ENCODE results near the gene LRP1.

DNA sequence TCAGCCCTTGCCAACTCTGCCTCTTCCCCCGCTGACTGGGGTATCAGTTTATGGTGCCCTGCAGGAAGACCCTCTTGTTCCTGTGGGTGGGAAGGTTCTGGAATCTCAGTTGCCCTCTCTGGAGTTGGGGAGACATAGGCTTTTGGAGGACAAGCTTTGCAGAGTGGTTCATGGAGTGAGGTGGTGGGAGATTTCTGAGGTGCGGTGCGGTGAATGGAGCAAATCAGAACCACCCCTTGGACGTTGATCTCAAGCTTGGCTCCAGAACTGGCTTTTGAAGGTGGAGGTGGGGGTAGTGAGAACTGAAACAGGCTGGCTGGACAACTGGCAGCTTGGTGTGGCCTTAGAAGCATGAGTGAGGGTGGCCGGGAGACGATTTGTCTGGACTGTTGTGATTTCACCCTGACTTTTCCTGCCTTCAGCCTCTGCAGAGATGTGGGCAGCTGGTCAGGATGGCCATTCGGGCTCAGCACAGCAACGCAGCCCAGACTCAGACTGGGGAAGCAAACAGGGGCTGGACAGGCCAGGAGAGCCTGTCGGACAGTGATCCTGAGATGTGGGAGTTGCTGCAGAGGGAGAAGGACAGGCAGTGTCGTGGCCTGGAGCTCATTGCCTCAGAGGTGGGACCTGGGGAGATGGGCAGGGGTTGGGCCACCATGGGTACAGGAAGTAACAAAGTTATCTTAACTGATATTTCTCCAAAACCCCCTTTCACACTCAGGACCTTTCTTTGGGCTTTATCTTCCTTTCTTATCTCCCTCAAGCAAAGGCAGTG, 102.3 kb downstream of the LRP1 start:
- TF ChIP-seq ZNF274 (IDR thresholded peaks at IDR 0.05; ENCODE audit: low read depth, low read length) = no peak
- TF ChIP-seq YY1 (IDR thresholded peaks at IDR 0.05; ENCODE audit: insufficient read depth, insufficient read length) = no peak

Data from NT2/D1 (cell line).